Measurements from ENCODE around the gene MED28.

The MED28 gene

DNA sequence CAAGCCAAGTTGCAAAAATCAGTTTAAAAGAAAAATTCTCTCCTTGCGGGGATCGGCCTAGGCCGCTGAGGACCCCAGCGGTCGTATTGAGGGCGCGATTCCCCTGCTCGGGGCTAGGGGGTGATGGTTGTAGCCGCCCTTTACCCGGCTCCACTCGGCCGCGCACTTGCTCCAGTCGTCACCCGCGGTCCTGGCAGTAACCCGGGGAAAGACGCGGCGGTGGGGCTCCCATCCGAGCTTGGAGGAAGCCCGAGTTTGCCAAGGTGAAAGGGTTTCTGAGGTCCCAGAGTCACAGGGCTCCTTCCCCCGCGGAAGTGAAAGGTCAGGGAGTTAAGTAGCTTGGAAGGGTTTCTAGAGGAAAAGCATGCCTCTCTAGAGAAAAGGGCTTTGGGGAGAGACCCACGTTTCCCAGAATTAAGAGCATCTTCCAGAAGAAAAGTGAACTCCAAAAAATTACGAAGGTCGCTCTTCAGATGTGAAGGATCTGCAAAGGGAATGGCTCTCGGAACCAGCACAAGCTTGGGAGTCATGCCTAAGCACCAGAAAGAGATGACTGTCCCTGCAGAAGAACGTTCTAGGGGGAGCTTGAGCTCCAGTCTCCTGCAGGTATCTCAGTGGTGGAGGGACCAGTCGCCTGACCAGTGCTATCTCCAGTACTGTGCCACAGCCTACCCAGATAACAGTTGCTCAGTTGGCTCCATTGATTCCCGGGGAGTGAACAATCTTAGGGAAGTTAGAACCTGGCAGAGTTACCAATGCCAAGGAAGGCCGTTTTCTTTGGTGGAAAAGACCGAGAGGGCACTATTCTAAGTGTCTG lies 36.6 kb upstream of the MED28 start:
- peak; percentile 32 for DNase-seq (ENCODE audit: low read depth)

DNA sequence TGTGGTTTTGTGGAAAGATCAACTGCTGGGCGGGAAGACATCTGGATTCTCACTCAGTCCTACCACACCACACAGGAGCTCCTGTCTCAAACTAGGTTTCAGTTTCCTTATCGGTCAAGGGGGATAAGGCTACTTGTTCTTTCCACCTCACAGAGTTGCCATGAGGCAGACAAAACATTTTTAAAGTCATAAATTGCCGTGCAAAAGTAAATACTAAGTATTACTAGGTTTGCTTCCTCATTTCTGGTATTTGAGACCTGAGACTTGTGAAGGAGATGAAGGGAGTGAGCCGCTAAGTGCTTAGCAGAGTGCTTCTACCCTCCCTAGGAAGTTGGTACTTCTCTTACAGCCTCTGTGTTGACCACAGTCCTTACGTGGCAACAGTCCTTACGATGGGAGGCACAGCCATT lies 36.0 kb upstream of the MED28 start:
- DNase-seq (ENCODE audit: low read depth), result peak; percentile 25
- TF ChIP-seq, protein P1, sequence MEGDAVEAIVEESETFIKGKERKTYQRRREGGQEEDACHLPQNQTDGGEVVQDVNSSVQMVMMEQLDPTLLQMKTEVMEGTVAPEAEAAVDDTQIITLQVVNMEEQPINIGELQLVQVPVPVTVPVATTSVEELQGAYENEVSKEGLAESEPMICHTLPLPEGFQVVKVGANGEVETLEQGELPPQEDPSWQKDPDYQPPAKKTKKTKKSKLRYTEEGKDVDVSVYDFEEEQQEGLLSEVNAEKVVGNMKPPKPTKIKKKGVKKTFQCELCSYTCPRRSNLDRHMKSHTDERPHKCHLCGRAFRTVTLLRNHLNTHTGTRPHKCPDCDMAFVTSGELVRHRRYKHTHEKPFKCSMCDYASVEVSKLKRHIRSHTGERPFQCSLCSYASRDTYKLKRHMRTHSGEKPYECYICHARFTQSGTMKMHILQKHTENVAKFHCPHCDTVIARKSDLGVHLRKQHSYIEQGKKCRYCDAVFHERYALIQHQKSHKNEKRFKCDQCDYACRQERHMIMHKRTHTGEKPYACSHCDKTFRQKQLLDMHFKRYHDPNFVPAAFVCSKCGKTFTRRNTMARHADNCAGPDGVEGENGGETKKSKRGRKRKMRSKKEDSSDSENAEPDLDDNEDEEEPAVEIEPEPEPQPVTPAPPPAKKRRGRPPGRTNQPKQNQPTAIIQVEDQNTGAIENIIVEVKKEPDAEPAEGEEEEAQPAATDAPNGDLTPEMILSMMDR (conservative IDR thresholded peaks at IDR 0.05; ENCODE audit: control insufficient read depth, insufficient read depth, low read depth, low read length), result no peak
- peak overlapping the region; percentile 82 for H3K4me3 ChIP-seq (ENCODE audit: control insufficient read depth, low read depth, low read length)

More for the DNA sequence above, 36.6 kb upstream of the MED28 start:
- H3K4me3 ChIP-seq (ENCODE audit: control insufficient read depth, low read depth, low read length), result peak overlapping the region; percentile 82
- TF ChIP-seq, protein P1 (conservative IDR thresholded peaks at IDR 0.05; ENCODE audit: control insufficient read depth, insufficient read depth, low read depth, low read length), result no peak

DNA sequence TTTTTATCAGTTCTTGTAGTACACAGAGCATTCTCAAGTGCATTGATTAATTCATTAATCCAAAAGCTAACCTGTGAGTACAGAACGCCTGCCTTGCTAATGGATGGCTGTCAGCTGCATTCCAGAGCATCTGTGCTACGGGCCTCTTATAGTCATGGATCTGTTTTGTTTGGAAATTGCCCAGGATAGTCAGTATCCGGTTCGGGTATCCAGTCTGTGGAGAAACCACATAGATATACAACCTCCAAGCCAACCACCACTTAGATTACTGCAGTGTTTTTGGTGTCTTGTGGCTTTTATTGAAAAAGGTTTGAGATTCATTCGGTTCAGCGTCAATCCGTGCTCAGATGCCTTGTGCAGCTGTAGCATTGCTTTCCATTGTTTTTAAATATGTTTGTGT lies 33.5 kb upstream of the MED28 start:
- DNase-seq (ENCODE audit: low read depth), result peak; percentile 66
- TF ChIP-seq, protein P1 (conservative IDR thresholded peaks at IDR 0.05; ENCODE audit: control insufficient read depth, insufficient read depth, low read depth, low read length), result no peak
- H3K4me3 ChIP-seq (ENCODE audit: control insufficient read depth, low read depth, low read length), result no peak overlapping the region

DNA sequence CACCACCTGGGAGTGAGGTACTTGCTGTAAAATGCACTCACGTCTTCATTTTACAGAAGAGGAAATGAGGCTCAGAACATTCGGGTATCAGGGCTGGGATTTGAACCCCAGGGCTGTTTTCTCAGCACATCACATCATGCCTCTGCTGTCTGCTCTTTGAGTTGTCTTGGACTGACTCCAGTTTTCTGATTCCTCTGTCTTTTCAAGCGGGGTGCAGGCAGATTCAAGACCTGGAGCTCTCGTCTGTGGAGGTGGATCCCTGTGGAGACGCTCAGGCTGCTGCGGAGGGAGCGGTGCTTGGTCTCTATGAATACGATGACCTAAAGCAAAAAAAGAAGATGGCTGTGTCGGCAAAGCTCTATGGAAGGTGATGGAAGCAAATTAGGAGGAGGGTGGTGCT lies 31.2 kb upstream of the MED28 start:
- no peak for DNase-seq (ENCODE audit: low read depth)
- TF ChIP-seq, protein P1 (conservative IDR thresholded peaks at IDR 0.05; ENCODE audit: control insufficient read depth, insufficient read depth, low read depth, low read length), result no peak

DNA sequence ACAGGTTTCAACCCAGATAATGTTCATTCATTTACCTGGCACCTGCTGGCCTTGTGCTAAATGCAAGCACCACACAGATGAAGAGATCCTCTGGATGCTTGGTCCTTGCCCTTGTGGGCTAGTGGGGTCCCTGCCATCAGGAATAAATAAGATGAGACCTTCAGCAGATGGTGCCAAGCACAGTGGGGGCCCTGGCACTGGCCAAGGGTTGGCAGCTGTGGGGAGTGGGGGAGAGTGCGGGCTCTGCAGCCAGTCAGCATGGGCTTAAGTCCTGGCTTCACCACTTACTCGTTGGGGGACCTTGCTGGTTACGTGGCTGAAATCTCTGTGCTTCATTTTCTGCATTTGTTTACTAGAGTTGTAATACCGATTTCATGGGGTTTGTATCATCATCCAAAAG lies 30.5 kb upstream of the MED28 start:
- TF ChIP-seq, protein P1 (conservative IDR thresholded peaks at IDR 0.05; ENCODE audit: control insufficient read depth, insufficient read depth, low read depth, low read length), result no peak
- no peak for DNase-seq (ENCODE audit: low read depth)
- no peak overlapping the region for H3K4me3 ChIP-seq (ENCODE audit: control insufficient read depth, low read depth, low read length)

More for the DNA sequence above, 31.2 kb upstream of the MED28 start:
- H3K4me3 ChIP-seq (ENCODE audit: control insufficient read depth, low read depth, low read length), result no peak overlapping the region

DNA sequence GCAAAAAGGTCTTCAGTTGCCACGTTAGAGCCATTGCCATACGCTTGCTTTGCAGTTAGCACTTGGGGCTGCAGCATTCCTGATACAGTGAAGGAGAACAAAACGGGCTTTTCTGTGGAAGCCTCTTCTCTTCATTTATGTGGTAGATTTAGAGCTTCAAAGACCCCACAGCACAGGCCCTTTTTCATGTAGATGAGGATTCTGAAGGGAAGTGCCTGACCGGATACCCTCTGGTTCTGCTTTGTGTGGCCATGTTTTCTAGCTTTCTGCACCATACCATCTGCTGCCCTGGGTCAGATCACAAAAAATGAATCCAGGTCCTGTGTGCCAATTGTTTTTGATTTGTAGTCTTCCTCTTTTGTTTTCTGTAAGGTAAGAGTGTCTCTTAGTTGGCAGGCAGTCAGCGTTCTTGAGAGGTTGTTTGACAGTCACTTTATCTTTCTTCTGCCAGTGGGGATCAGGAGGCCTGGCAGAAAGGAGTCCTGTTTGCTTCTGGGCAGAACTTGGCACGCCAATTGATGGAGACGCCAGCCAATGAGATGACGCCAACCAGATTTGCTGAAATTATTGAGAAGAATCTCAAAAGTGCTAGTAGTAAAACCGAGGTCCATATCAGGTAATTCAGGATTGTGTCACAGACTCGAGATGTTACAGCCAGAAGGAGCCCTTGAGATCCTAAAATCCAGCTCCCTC lies 29.8 kb upstream of the MED28 start:
- DNase-seq (ENCODE audit: low read depth), result no peak
- H3K4me3 ChIP-seq (ENCODE audit: control insufficient read depth, low read depth, low read length), result no peak overlapping the region
- TF ChIP-seq, protein P1 (conservative IDR thresholded peaks at IDR 0.05; ENCODE audit: control insufficient read depth, insufficient read depth, low read depth, low read length), result no peak
